GM18909 (cell line): Measurements from ENCODE around the gene CLEC16A.
"Not testable (repeated sequence)": the region's sequence is repeated elsewhere in the genome, so short reads cannot be mapped to it uniquely, and the experiment has no call there.

Experiments
- ATAC-seq: cut with Tn5 transposase; IDR thresholded peaks from one replicate; pipeline ENCODE4 v1.9.1; 2021; ENCODE audit warnings: mild to moderate bottlenecking; ENCODE audit not compliant: unreplicated experiment, poor library complexity

Gene CLEC16A

DNA sequence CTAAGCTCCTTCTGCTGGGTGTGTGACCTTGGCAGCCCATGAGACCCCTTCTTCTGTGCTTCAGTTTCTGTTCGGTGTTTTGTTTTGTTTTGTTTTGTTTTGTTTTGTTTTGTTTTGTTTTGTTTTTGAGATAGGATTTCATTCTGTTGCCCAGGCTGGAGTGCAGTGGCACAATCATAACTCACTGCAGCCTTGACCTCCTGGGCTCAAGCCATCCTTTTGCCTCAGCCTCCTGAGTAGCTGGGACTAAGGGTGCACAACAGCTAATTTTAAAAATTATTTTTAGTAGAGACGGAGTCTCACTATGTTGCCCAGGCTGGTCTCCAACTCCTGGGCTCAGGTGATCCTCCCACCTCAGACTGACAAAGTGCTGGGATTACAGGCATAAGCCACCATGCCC, 276.1 kb downstream of the CLEC16A start:
- ATAC-seq: not testable (repeated sequence)

DNA sequence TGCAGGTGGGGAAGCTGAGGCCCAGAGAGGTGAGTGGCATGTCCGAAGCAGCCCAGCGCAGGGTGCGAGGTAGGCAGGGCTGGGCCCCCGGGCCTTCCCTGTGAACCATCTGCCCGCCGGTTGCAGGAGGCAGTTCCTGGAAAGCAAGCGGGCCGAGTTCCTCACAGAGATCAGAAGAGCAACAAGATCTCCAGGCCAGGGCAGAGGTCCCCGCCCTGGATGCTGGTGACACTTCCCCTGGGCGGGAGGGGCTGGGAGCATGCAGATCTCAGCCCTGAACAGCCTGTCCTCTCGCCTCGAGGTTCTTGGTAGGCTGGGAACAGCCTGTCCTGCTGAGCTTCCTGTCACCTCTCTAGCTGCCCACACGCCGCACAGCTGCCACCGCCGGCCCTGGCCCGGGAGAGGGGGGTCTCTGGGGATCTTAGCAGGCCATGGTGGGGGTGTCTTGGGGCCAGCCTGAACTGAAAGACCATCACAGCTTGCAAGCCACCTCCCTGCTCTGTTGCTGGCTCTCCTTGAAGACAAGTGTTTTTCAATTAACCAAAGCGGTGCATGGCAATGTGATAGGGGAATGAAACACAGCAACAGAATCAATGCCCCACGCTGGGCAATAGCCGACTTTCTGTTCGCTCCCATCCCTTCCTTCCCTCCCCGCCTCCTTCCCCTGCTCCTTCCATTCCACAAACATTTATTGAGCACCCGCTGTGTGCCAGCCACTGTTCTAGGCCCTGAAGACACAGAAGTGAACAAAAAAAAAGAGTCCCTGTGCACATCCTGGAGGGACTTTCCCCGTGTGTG, 279.9 kb downstream of the CLEC16A start:
- ATAC-seq: peak; percentile 54

- peak; percentile 82 for ATAC-seq
Measured at GRCh38 chr16:11224894-11225676, 280.7 kb downstream of the CLEC16A start.

DNA sequence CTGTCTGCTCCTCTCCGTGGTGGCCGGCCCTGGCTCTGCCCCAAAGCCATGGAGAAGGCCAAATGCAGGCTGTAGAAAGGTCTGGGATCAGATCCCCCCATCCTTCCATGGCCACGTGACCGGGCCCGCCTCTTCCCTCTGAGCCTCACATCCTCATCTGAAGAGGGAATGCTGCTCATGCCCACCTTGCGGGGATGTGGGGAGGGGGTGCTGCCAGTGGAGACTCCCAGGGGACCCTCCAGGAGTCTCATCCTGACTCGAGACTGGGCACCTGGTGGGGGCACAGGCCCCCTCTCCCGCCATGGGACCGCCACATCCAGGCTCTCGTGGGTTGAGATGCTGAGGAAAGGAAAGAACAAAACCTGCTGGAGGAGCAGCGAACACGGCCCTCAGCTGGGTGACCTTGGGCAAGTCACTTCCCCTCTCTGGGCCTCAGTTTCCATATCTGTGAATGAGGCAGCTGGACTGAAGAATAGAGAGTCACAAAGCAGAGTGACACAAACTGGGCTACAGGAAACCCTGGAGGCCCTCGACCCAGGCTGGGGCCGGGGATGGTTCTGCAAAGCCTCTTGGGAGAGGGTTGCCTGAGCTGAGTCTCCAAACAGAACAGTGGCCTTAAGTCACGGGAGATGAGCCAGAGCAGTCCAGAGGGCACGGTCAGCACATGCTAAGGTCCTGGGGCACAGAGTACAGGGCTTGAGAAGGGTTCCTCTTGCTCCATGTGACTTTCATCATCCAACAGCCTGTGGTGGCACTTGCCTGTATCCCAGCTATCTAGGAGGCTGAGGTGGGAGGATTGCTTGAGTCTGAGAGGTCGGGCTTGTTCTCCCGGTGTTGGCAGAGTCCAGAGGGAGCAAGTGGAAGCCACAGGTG, 281.5 kb downstream of the CLEC16A start:
- ATAC-seq: no peak

- no peak for ATAC-seq
Measured at GRCh38 chr16:11229432-11229831, 285.1 kb downstream of the CLEC16A start.

DNA sequence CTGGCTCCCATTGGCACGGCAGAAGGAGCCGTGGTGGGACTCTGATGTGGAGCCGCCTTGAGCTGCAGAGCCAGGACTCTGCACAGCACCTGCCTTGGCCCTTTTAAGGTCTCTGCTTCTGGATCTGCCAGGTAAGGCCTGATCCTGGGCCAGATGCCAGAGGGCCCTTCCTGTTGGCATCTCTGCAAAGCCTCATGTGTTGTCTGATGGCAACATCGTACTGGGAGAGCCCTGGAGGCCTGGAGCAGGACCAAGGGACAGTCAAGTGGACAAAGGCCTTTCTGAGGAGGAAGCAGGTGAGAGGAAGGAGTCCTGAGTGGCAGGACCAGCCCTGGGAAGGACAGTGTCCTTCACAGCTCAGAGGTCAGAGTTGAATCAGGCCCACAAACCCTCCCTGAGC, 285.5 kb downstream of the CLEC16A start:
- no peak for ATAC-seq

GRCh38 chr16:11231367-11231970, 287.1 kb downstream of the CLEC16A start:
- no peak for ATAC-seq
